ENCODE data around the gene LY6G6C. TPM values are rescaled to one million over a fixed set of nuclear protein-coding genes. Genes with fewer than 3 reads are reported as not detected.

Gene LY6G6C
- total and polyA plus RNA-seq, 2 donors (not counting 1 experiment from before 2014, with no cell fraction given): 0.13 TPM; not detected in 1

DNA sequence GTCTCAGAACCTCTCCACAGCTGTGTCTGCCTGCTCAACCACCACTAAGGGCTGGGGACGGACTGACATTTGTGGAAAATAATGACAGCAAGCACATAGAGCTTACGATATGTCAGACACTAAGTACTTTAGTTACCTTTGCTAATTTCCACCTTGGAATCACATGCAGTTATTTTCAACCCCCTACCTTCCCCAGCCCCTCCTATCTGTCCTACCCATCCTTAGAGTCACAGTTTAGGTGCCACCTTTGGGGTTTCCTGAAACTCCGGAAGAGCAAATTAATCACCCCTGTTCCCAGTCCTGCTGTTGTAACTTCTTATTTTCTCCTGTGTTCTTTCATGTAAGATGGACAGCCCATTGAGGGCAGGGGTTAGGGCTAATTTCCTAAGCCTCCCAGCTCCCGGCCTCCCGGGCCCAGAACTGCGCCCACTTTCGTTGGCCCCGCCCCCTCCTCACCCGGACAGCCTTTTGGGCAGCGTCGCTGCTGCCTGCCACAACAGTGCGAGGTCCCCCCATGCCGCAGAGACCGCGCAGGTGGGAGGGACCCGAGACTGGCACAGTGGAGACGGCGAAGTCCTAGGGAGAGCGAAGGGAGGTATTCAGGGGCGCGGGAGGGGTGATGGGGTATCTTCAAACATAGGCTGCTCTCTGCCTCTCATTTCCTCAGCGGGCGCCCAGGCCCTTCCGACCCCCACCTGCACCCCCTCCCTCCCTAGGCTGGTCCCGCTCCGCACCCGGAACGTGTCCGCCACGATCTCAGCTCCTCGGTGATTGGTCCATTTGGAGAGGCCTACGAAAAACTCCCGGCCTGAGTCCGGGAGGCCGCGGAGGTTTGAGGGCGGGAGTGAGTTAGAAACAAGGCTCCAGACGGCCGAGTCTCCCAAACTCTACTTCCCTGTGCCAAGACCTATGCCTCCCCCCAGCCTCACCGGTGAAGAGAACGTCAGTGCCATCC is 6.4 kb upstream of the LY6G6C start:
- H3K27ac ChIP-seq (ENCODE audit: low read length in 2 of 2): peak overlapping the region; percentile 78 to 82
- H3K27me3 Mint-ChIP-seq: no peaks in the 10 kb centered on the region
- no peaks in the 10 kb centered on the region for H3K9me3 Mint-ChIP-seq (ENCODE audit: insufficient read depth)
- peaks cover 8% of the 10 kb centered on the region for H4K20me1 ChIP-seq (ENCODE audit: control insufficient read depth, insufficient read depth, low read length, poor library complexity, severe bottlenecking)
- H3K27ac Mint-ChIP-seq: peak overlapping the region; percentile 95
- peaks cover 22% of the 10 kb centered on the region for H3K79me2 ChIP-seq (ENCODE audit: control insufficient read depth, insufficient read depth, low read length)
- H2AFZ ChIP-seq (ENCODE audit: insufficient read depth, low read depth, low read length, poor library complexity, severe bottlenecking): peak overlapping the region; percentile 71
- intact Hi-C loops (cut with micrococcal nuclease): loop anchor here (1.0 to 2.0 kb wide), 4 partner anchors 67 to 135 kb away; partner anchors contain the start of genes C6orf47 and NEU1
- H3K4me3 ChIP-seq (ENCODE audit: control extremely low read depth in 1 of 5, extremely low read depth in 1 of 5, insufficient read depth in 1 of 5, low read depth in 2 of 5, low read length in 4 of 5): peak overlapping the region in 4 of 5 experiments; percentile 27 to 94 (median 88)
- H3K36me3 ChIP-seq (replicated peaks in 1 of 2; ENCODE audit: control extremely low read depth in 1 of 2, control insufficient read depth in 1 of 2, extremely low read depth in 1 of 2, insufficient read depth in 2 of 2, low read length in 1 of 2): peaks cover 1 to 42% of the 10 kb centered on the region in 2 experiments
- no peaks in the 10 kb centered on the region for H3K27me3 ChIP-seq (replicated peaks in 1 of 4; ENCODE audit: control extremely low read depth in 1 of 4, control insufficient read depth in 3 of 4, insufficient read depth in 4 of 4, low read length in 3 of 4)
- no peaks in the 10 kb centered on the region for H3K9me3 ChIP-seq (ENCODE audit: control extremely low read depth in 1 of 3, control insufficient read depth in 2 of 3, insufficient read depth in 1 of 3, low read length in 2 of 3)
- CTCF ChIA-PET: interaction anchor here (0.5 to 6.3 kb wide), 30 partner anchors 11 to 224 kb away, joined by 3 to 90 read pairs (median 4); partner anchors contain the start of genes ABHD16A, APOM, CLIC1 and HSPA1B
- H3K4me1 Mint-ChIP-seq: peaks cover 71% of the 10 kb centered on the region
- TF ChIP-seq CTCF (IDR thresholded peaks at IDR 0.05) (no peak), EZH2 (IDR thresholded peaks at IDR 0.05; ENCODE audit: borderline replicate concordance, insufficient read depth, low read depth, low read length, poor library complexity, severe bottlenecking) (no peak)
- WGBS (ENCODE audit: insufficient coverage): 79% methylated on average over 31 of the region's 41 CpGs
- peak overlapping the region; percentile 99 for H3K4me3 Mint-ChIP-seq
- ATAC-seq (ENCODE audit: low read depth) (peak; percentile 0), DNase-seq (no peak)
- H3K4me2 ChIP-seq (replicated peaks; ENCODE audit: low read depth, low read length, poor library complexity, severe bottlenecking): peak overlapping the region; percentile 88
- H3K9ac ChIP-seq (ENCODE audit: low read length): peak overlapping the region; percentile 90
- peaks cover 42 to 56% of the 10 kb centered on the region in 2 donors for H3K4me1 ChIP-seq (ENCODE audit: control insufficient read depth in 2 of 2, insufficient read depth in 2 of 2, low read length in 2 of 2)
- POLR2A ChIA-PET: interaction anchor here (0.5 to 2.3 kb wide), 16 partner anchors 9 to 1556 kb away, joined by 3 to 36 read pairs (median 4); partner anchors contain the start of genes ABHD16A, BAG6, CLIC1 and HSPA1B
